8988T (cell line): ENCODE data around the gene AMOTL2.

Experiments
- DNase-seq: peaks from one replicate; pipeline ENCODE4 v3.0.0; 2011

AMOTL2 gene

DNA sequence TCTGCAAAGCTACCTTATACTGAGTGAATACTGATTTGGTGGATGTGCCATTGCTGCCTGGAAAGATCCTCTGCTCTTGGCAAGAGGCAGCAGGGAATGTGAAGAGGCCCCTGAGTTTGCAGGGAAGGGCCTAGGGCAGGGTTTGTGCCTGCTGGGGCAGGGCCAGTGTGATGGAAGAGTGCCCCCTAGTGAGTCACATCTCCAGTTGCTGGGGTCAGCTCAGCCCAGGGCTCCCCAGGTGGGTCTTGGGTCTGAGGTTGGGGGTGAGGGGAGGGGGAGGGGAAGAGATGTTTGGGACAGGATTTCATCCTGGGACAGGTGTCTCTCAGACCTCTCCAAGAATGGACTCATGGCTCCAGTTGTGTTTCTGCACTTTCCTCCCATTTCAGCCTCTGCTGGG is 4.1 kb upstream of the AMOTL2 start:
- no peak for DNase-seq

DNA sequence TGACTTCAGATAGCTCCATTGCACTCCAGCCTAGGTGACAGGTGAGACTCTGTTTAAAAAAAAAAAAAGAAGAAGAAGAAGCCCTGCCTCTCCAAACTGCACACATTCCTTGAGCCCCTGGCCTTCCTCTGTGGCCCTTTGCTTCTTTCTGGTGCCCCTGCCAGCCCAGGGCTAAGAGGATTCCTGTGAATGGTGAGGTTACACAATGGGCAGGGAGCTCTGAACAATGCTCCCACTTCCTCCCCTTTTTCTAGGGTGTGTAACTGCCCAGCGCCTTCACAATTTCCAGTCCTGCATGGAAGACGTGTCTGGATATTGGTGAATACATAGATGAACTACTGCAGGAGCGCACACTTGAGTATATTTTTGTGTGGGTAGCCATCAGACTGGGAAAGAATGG is 3.6 kb upstream of the AMOTL2 start:
- DNase-seq, result no peak

DNA sequence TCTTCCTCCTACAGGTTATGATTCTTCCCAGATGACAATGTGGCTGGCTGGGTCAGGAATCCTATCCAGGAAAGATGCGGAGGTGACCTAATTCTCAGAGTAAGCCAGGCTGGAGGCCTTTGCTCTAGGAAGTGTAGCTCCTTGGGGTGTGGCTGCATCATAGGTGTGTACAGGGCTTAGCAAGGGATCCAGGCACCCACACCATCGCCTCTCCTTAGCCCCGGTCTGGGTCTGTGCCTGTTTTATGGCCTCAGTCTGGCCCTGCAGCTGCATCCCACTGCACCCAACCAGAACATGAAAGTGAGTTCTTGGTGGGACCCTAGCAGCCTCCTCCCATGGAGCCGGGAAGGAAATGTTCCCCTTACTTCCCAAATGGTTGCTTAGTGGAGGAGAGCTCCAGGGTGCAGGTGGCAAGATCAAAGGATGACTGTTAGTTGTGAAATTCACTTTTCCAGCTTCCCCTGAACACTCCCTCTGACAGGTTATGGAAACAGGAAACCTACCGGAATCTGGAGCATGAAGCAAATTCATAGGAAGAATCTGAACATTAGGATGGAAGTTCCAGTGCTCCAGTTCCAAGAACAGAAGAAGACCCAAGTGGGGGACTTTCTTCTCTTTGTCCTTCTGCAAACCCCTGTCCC is 2.7 kb upstream of the AMOTL2 start:
- DNase-seq, result no peak

DNA sequence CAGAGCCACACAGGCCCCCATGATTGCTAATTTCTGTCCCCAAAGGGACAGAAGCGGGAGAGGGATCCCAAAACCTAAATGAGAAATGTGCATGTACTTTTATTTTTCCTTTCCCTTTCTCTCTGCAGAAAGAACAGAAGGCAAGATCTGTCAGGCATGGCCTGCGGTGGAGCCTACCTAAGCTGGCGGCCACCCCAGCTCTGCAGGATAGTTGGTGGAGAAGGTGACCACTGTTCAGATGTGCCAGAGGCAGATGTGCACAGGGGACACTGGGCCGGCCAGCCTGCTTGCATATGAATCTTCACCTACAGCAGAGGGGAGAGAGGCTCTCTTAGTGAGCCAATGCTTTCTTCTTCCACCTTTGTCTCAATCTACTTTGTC is 2.1 kb upstream of the AMOTL2 start:
- no peak for DNase-seq

DNA sequence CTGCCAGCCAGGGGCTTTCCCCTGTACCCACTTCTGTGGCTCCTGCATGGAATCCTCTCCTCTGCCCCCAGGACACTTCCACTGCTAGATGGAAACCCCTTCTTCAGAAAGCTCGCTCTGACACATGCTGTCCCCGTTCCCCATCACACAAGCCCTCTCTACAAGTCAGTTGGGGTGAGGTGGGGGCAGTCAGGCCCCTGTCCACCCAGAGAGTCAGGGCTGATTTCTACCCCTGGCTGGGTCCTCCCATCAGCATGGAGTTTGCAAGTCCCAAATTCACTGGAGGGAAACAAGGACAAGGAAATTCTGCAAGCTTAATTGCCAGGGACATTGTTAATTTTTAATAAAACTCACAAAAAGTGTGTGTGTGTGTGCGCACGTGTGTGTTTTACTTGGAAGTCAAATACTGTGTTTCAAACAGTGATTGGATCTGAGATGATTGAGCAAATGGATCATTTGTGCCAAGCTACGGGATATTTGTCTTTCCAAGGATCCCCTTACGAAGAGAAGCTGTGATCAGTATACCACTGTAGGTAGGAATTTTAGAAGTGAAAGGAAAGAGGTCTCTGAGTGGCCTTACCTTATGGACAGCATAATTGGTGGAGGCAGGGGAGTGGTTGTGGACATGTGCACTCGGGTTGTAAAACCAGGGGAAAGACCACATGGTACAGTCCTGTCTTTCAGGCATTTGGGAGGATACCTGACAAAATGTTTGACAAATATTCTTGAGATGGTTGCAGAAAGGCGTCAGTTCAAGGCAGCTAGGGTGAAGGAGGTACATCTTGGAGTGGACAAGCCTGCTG is 1.5 kb upstream of the AMOTL2 start:
- DNase-seq, result no peak

DNA sequence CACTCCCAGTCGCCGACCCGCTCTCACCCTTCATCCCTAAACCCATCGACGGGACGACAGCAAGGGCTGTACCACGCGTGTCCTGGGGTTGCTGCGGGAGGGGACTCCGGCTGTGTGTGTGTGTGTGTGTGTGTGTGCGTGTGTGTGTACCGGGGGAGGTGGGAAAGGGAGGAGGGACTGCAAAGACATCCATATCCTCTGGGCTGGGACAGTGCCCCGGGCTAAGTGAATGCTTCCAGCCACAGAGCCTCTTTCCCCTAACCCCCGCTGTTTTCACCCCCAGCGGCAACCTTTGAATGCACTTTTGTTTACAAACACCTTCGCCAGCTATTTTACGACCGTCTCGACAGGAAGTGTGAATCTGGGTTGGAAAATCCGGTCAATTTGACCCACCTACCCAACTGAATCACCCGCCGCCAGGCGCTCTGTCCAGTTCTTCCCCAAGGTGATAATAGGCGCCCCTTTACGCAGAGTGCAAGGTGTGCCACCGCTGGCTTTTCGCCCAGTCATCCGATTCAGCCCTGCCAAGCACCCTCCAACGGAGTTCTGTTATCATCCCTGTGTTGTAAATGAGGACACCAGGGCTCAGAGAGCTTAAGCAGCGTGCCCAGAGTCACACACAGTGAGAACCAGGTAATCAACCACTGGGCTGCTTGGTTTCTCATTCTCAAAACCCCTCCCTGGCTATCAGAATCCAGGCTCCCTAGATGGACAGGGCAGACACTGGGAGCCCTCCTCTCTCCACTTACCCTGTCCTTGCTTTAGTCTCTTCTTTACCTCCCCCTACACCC is 739 bp upstream of the AMOTL2 start:
- no peak for DNase-seq

DNA sequence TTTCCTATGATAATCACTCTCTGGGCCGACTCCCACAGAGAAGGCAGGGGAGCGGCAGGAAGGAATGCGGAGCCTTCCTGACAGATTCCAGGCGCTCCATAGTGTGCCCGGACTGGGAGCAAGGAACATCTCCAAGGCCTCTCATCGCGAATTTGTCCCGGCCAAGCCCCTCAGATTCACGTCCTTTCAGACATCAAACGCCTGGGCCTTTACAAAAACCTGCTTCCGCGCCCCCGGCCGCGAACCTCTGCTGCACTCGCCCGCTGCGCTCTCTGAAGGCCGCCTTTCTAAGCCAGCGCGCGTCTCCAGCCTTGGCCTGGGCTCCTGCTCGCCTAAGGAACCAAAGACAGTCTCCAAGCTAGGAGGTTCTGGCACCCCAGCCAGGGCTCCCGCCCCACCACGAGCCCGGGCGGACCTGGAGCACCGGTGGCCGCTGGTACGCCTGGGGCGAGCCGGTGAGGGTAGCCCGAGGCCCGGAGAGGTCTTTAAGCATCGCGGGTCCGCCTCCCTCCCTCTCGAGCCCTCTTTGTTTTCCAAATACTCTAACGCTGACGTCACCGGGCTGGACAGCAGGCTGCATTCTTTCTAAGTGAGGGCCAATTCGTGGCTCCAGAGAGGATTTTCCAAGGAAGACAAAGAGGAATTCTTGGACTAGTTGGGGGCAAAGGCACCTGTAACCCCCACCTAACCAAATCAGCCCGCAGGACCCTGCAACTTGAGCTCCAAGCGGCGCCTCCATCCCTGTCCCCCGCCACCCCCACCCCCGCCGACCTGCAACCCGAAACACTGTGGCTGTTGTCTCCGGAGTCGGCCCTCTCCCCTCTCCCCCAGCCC is 759 bp downstream of the AMOTL2 start:
- no peak for DNase-seq

DNA sequence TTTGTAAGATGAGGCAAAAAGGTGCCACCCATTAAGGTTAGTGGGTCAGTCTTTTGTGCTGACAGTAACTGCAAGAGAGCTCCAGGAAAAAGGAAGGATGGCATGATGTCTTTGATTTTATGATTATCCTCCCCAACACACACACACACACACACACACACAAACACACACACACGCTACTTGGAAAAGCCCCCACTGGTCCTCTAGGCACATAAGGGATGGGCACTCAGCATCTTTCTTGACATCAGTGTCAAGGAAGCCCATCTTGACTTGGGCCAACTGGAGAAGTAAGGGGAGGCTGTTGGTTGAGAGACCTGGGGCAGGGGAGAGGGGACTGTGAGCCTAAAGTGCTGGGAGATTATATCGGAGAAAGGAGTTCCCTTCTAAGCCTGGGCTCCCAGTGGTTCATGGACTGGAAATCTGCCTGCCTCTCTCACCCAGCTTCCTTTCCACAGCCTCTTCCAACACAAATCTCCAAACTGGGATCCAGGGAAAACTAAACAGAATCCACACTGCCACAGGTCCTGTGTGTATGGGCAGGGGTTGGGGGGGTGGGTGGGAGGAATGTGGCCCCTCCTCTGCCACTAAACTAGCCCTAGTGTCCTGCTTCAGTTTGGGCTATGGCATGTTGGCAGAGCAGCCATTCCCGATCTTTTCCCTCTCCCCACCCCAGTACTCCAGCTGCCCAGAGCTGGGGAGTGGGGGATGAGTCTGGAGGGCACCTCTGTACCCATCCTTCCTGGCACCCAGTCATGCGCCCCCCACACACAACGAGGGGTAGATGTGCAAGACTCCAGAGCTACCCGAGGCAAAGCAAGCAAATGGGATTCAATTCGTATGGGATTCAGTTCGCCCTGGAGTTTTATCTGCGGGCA is 1.6 kb downstream of the AMOTL2 start:
- no peak for DNase-seq

DNA sequence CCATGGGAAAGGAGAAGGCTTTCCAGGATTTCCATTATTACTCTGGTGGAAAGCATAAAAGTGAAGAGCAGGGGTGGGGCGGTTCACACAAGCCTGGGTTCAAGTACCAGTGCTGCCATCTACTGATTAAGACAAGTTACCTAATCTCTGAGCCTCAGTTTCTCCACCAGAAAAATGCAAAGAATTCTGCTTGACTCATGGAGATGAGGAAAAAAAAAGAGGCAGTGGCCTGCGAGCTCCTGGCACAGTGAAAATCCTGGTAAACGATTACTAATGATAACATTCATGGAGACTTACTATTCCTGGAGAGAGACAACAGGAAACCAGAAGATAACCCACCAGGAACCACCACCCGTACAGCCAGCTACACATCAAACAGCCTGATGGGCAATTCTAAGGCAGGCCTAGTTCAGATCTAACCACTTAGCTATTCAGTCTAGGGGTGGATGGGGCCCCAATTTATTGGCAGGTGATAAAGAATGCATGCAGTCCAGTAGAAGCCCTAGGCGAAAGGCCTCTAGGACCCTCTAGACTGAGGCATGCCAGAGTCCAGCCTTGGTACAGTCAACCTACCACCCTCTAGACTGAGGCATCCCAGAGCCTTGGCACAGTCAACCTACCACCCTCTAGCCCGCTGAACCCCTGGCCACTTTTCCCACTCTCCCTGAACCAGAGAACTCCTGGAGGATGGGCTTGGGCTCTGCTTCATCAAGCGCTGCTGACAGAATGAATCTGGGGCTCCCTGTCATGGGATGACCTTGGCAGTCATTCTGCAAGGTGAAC is 2.5 kb downstream of the AMOTL2 start:
- DNase-seq, result no peak

DNA sequence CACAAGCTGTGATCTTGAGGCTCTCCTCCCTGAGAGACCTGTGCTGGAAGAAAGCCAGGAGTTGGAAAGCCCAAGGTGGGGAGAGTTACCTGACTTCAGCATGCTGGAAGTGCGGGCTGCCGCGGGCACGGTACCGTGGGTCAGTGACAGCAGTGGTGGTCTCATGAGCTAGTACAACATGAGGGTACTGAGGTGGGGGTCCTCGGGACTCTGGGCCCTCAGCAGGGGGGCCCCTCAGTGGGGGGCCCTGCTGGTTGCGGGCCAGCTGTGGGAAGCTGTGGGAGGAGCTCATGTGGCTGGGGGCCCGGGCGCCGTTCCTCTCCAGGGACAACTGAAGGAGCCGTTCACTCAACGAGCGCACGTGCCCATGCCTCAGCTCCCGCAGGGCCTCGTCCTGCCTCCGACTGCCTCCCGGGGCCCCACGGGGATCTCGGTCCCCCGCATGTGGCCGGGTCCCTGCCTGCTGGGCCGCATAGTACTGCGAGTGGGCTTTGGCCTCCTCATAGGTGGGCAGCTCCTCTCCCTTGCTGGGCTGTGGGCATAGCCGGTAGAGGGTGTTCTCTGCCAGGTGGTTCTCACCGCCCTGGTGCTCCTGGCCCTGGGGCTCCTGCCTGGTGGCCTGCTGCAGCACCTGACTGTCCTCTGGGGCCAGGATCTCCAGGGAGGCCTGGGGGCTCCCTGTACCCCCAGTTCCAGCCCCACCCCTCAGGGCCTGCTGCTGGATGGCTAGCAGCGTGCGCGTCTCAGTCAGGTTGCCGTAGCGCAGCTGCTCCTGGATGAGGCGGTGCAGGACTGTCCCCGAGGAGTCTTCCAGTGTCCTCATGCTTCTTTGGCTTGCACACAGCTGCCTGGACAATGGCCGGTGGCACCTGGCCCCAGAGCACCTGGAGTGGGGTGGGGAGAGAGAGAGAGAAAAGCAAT is 3.4 kb downstream of the AMOTL2 start:
- DNase-seq, result no peak

DNA sequence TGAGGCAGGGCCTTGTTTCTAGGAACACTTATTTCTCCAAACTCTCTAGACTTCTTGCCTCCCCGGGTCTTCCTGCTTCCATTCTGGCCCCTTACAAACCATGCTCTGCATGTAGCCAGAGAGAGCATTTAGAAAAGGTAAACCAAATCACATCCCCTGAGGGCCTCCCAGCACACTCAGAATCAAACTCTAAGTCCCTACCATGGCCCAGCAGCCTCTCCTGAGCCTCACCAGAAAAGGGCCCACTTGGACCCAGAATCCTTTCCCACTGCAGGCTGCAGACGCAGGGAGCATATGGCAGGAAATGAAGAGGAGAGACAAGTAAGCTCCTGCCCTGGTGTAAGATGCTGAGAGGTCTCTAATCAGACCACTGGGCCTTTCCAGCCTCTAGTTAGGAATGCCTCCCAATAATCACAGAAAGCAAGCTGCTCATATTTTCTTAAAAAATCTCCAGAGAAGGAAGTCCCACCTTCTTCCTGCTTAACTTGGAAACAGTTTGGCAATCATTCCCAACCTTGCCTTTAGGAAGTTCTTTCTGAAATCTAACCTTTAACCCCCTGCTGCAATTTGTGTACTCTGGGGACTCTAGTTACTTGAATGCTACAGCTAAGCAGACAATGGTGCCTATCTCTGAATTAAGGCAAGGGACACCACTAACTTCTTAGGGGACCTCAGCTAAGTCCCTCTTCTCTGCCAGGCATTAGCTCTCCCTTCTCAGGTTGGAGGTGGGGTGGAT is 4.2 kb downstream of the AMOTL2 start:
- no peak for DNase-seq

DNA sequence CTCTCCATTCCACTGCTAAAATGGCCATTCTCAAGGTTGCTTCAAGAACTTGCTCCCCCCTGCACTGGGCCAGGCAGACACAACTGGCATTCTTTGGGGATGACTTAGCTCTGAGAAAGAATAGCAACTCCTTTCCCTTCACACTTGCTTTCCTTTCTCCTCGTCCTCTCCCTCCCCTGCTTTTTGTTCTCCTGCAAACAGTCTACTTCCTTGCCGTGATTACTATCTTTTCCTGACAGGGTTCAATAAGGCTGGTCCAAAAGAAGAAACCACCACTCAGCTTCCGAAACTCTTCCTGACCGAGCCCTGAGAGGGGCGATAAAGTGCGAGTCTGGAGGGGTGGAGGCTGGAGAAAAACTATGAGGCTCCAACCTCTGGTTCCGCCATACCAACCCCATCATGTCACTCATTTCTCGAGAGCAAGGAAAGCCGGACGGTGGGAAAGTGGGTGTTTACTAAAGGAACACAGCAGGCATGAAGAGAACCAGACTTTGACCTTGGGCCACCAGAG is 5.0 kb downstream of the AMOTL2 start:
- DNase-seq, result no peak

DNA sequence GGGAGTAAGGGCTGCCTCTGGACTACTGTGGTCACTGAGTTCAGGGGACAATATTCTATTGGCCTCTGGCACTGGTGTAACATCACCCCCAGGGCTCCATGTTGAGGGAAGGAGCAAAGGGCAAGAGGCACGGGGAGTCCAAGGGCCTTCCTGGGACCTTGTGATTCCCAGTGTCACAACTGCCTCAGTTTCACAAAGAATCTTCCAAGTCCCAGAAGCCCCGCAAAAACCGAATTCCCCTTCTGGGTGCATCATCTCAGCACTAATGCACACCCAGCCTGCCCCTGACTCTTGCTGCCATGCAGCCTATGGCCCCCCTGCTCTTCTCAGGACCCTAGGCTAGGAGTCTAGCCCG is 5.5 kb downstream of the AMOTL2 start:
- DNase-seq, result no peak

DNA sequence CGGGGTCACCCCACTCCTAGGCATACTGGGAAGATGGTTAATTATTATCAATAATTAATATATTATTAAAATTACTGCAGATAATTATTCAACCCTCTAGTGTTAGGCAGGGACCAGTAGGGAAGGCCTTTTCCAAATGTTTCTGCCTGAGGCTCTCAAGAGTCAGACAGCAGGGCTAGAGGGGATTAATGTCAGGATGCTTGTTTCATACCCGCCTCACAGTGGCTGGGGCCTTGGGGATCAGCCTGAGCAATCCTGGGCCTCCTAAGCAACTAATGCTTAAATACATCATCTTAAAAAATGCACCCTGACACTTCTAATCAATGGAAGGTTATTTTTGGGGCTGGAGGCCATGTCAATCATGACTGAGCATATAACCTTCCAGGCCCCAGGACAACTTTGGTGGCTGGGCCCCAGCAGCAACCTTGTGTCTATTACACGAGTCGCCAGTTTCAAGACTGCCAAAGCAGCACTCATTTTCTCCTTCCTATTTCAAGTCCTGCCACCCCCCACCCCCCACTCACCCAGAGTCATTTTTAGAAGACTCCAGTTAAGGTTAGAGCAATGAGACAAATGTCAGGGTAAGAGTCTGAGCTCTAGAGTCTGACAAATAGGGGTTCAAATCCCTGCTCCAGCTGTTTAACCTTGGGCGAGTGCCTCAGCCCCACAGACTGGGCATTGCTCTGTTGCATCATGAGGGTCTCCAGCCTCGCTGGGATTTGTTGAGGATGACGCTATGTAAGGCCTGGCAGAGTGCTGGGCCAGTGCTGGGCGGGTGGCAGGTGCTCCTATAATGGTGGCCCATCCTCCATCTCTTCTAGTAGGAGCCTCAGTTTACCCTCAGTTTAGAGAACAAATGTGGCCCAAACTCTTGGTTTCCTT is 6.1 kb downstream of the AMOTL2 start:
- DNase-seq, result no peak

DNA sequence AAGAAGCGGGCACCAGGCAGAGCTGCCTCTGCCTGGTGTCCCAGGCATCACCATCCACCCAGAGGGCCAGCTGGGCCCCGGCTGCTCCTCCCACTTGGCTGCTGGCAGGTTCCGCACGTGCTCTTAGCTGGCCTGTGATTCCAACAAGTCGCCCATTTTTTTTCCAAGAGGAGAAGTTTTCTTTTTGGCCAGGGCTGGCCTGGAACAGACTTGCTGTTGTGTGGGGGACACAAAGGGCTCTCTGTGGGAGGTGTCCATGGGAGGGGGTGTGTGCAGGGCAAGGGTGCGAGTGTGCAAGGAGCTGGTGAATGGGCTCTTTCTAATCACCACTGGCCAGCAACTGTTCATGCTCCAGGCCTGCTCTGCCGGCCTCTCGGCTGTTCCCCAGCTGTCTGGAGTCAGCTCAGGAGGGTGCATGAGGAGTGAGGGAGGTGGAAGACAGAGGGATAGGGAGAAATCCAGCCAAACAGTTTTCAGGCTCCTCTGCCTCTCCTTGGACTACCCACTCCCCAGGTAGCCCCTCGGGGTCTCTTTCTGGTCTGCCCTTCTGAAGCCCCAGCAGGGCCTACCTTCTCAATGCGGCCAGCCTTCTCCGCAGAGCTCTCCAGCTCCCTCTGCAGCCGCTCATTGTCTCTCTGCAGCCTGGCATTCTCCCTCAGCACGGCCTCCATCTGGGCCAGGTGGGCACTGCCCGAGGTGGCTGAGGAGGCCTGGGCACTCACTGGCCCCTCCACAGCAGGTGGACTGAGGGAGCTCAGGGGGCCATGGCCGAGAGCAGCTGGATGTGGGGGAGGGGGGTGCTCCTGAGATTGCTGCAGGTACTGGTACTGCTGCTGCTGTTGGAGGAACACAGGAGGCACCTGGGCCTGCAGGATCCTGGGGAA is 7.1 kb downstream of the AMOTL2 start:
- DNase-seq, result no peak

DNA sequence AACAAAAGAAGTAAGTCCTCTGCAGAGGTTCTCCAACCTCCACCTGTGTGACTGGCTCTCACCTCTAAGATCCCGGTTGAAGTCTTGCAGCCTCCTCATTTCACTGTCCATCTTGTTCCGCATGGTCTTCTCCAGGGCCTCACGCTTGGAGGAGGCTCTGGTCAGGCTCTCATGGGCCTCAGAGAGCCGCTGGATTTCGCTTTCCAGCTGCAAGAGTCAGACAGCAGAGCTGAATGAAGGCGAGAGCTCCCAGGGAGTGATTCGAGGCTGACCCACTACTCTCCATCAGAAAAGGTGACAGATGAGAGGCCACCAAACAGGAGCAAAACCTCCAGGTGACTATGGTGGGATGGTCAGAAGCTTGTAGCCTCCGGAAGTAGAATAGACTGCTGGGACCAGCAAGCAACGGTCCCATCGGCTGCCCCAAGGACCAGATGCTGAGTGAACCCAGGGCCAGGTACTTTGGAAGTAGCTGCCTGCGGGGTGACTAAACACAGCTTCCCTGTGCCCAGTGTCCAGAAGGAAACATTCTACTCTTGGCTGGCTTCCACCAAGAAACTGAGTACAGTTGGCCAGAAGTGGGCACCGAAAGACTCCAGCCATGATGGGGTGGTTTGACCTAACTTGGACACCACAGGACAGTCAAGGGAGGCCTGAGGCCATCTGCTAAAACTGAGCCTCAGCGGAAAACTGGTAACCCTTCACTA is 7.9 kb downstream of the AMOTL2 start:
- DNase-seq, result no peak

DNA sequence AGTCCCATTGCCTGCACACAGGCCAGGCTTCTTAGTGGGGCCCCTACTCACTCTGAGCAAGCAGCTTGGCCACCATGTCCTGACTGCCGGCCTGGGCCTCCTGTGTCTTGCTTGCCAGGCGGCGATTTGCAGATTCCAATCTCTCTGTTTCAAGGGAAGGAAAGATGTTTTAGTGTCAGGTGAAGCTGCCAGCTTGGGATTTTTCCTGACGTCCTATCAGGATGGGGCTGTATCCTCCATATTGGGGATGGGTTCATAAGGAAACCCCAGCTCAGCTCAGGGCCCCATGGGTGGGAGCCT is 8.5 kb downstream of the AMOTL2 start:
- no peak for DNase-seq
